GM18498 (cell line): ENCODE results near the gene MLLT6.

Experiments
- ATAC-seq: cut with Tn5 transposase; IDR thresholded peaks from one replicate; pipeline ENCODE4 v1.9.1; 2021; ENCODE audit warnings: mild to moderate bottlenecking, moderate library complexity; ENCODE audit not compliant: unreplicated experiment

The MLLT6 gene

GRCh38 chr17:38704606-38705522, at the start of gene MLLT6:
TSS of gene MLLT6 (plus strand) at chr17:38705273. CDS start at chr17:38705633, 360 bp downstream.
- no peak for ATAC-seq

GRCh38 chr17:38656959-38657823, 47.9 kb upstream of the MLLT6 start:
- no peak for ATAC-seq

GRCh38 chr17:38657824-38658740, 47.0 kb upstream of the MLLT6 start:
- ATAC-seq: no peak

GRCh38 chr17:38658741-38659345, 46.2 kb upstream of the MLLT6 start:
- no peak for ATAC-seq

GRCh38 chr17:38659415-38659814, 45.7 kb upstream of the MLLT6 start:
- no peak for ATAC-seq

- no peak for ATAC-seq
Observed at GRCh38 chr17:38660097-38661025, 44.7 kb upstream of the MLLT6 start.

GRCh38 chr17:38663125-38663751, 41.8 kb upstream of the MLLT6 start:
- ATAC-seq: no peak

- ATAC-seq: no peak
Observed at GRCh38 chr17:38663964-38664644, 41.0 kb upstream of the MLLT6 start.

GRCh38 chr17:38667099-38667786, 37.8 kb upstream of the MLLT6 start:
- no peak for ATAC-seq

GRCh38 chr17:38667787-38668122, 37.3 kb upstream of the MLLT6 start:
- no peak for ATAC-seq

GRCh38 chr17:38669520-38669919, 35.6 kb upstream of the MLLT6 start:
- no peak for ATAC-seq

GRCh38 chr17:38671939-38672720, 32.9 kb upstream of the MLLT6 start:
- no peak for ATAC-seq

- no peak for ATAC-seq
Observed at GRCh38 chr17:38672788-38673706, 32.0 kb upstream of the MLLT6 start.

GRCh38 chr17:38673707-38674013, 31.4 kb upstream of the MLLT6 start:
- no peak for ATAC-seq

GRCh38 chr17:38674014-38674748, 30.9 kb upstream of the MLLT6 start:
- ATAC-seq: peak; percentile 11
